ENCODE data around the gene TTC9. TPM values are rescaled to one million over a fixed set of nuclear protein-coding genes. Genes with fewer than 3 reads are reported as not detected.
A peak's percentile ranks its signal among the peaks of the same experiment; 100 is the strongest.

TTC9 gene
- total and polyA plus RNA-seq, 9 of the 15 experiments (the other 6 are each of a cell fraction or from before 2014, with no cell fraction given) = 0.07 TPM; not detected in 8

DNA sequence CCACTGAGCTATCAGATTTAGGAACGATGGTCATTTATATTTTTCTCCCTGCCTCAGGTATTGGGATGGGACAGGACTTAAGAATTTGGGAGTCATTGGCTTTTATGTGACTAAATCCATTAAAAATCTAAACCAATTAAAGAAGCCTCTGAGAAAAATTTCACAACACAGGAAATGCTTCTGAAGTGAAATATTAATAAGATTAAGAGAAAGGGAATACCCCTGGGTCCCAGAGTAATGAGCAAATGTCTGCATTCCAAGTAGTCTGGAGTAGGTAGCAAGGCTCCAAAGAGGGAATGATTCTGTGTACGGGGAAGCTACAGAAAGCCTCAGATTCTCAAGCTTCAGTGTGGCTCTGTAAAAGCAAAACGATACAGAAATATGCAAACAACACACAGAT is 40.6 kb upstream of the TTC9 start:
- no peaks in the 10 kb centered on the region; the same call in 1 of the 2 replicates for H4K20me1 ChIP-seq (replicated peaks; ENCODE audit: control insufficient read depth, insufficient read depth, low read length)
- H3K36me3 ChIP-seq (ENCODE audit: control insufficient read depth, insufficient read depth, low read length) = peaks cover 7% of the 10 kb centered on the region; the same call in 1 of the 3 replicates
- ChIA-PET CTCF (ENCODE audit: low intra/inter-chr PET ratio) (no interaction called here), POLR2A (no interaction called here)
- peak overlapping the region; percentile 29; the same call in 1 of the 2 replicates for H3K4me3 ChIP-seq
- no peaks in the 10 kb centered on the region for H3K4me1 ChIP-seq (replicated peaks in 1 of 2; ENCODE audit: control insufficient read depth in 2 of 2, insufficient read depth in 2 of 2, low read length in 2 of 2)
- peak overlapping the region; percentile 65 for H3K4me2 ChIP-seq (ENCODE audit: insufficient read depth, low read length)
- H3K9ac ChIP-seq (ENCODE audit: insufficient read depth in 1 of 2, low read depth in 2 of 2, low read length in 2 of 2) = no peak overlapping the region; a peak in 1 of 4 replicates
- peaks cover 38% of the 10 kb centered on the region for H3K79me2 ChIP-seq (ENCODE audit: control insufficient read depth, insufficient read depth, low read length)
- H3K27me3 ChIP-seq (ENCODE audit: control insufficient read depth in 2 of 2, insufficient read depth in 2 of 2, low read length in 2 of 2) = no peaks in the 10 kb centered on the region
- ATAC-seq = no peak
- TF ChIP-seq ZBTB17 (CRISPR knock-in tag; IDR thresholded peaks at IDR 0.05) = no peak
- TF ChIP-seq CCAR2 (IDR thresholded peaks at IDR 0.05; ENCODE audit: low read depth, low read length) = no peak
- TF ChIP-seq ZNF57 (CRISPR knock-in tag; IDR thresholded peaks at IDR 0.05) = no peak
- TF ChIP-seq, protein P1, sequence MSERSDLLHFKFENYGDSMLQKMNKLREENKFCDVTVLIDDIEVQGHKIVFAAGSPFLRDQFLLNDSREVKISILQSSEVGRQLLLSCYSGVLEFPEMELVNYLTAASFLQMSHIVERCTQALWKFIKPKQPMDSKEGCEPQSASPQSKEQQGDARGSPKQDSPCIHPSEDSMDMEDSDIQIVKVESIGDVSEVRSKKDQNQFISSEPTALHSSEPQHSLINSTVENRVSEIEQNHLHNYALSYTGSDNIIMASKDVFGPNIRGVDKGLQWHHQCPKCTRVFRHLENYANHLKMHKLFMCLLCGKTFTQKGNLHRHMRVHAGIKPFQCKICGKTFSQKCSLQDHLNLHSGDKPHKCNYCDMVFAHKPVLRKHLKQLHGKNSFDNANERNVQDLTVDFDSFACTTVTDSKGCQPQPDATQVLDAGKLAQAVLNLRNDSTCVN (CRISPR knock-in tag; IDR thresholded peaks at IDR 0.05) = no peak
- TF ChIP-seq, protein P2, sequence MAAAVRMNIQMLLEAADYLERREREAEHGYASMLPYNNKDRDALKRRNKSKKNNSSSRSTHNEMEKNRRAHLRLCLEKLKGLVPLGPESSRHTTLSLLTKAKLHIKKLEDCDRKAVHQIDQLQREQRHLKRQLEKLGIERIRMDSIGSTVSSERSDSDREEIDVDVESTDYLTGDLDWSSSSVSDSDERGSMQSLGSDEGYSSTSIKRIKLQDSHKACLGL (CRISPR knock-in tag; IDR thresholded peaks at IDR 0.05; ENCODE audit: borderline replicate concordance, poor library complexity, severe bottlenecking) = no peak
- no peak for TF ChIP-seq SMAD2 (IDR thresholded peaks at IDR 0.05; ENCODE audit: low read depth, low read length)
- no peak for TF ChIP-seq ZNF311 (CRISPR knock-in tag; IDR thresholded peaks at IDR 0.05)
- TF ChIP-seq, protein P3, sequence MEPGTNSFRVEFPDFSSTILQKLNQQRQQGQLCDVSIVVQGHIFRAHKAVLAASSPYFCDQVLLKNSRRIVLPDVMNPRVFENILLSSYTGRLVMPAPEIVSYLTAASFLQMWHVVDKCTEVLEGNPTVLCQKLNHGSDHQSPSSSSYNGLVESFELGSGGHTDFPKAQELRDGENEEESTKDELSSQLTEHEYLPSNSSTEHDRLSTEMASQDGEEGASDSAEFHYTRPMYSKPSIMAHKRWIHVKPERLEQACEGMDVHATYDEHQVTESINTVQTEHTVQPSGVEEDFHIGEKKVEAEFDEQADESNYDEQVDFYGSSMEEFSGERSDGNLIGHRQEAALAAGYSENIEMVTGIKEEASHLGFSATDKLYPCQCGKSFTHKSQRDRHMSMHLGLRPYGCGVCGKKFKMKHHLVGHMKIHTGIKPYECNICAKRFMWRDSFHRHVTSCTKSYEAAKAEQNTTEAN (CRISPR knock-in tag; IDR thresholded peaks at IDR 0.05) = no peak
- TF ChIP-seq, protein P4, sequence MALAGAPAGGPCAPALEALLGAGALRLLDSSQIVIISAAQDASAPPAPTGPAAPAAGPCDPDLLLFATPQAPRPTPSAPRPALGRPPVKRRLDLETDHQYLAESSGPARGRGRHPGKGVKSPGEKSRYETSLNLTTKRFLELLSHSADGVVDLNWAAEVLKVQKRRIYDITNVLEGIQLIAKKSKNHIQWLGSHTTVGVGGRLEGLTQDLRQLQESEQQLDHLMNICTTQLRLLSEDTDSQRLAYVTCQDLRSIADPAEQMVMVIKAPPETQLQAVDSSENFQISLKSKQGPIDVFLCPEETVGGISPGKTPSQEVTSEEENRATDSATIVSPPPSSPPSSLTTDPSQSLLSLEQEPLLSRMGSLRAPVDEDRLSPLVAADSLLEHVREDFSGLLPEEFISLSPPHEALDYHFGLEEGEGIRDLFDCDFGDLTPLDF (CRISPR knock-in tag; IDR thresholded peaks at IDR 0.05) = no peak
- no peak for TF ChIP-seq CCNT2 (IDR thresholded peaks at IDR 0.05; ENCODE audit: borderline replicate concordance, extremely low read depth, insufficient read length, low read depth, low read length)
- TF ChIP-seq, protein P5, sequence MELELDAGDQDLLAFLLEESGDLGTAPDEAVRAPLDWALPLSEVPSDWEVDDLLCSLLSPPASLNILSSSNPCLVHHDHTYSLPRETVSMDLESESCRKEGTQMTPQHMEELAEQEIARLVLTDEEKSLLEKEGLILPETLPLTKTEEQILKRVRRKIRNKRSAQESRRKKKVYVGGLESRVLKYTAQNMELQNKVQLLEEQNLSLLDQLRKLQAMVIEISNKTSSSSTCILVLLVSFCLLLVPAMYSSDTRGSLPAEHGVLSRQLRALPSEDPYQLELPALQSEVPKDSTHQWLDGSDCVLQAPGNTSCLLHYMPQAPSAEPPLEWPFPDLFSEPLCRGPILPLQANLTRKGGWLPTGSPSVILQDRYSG (tag; conservative IDR thresholded peaks at IDR 0.05; ENCODE audit: low read depth) = no peak
- TF ChIP-seq MIER1 (IDR thresholded peaks at IDR 0.05; ENCODE audit: low read depth) = no peak
- TF ChIP-seq ZNF408 (CRISPR knock-in tag; IDR thresholded peaks at IDR 0.05; ENCODE audit: low read depth) = no peak
- TF ChIP-seq SRF (CRISPR knock-in tag; IDR thresholded peaks at IDR 0.05) = no peak
- no peaks in the 10 kb centered on the region for H3K9me1 ChIP-seq (ENCODE audit: control insufficient read depth, insufficient read depth, low read length)
- intact Hi-C loops (cut with micrococcal nuclease) = no loop called here
- 0 out of 3 replicates have a peak overlapping the region, but pooled peaks have one; percentile 47 for H3K27ac ChIP-seq (ENCODE audit: extremely low read depth, low read depth, low read length)
- no peak for FAIRE-seq
- WGBS (ENCODE audit: insufficient coverage, low coverage, missing lambda C conversion rate) = 47% methylated on average over 3 of the region's 3 CpGs
- DNase-seq (ENCODE audit: extremely low read depth in 1 of 4, low spot score in 3 of 4) = no peak
- BruUV-seq (replicated peaks) = TSS peak; percentile 67
- H2AFZ ChIP-seq (ENCODE audit: low read depth, low read length) = peak overlapping the region; percentile 79
- in situ Hi-C loops (cut with MboI) = no loop called here
- no peaks in the 10 kb centered on the region for H3K9me3 ChIP-seq (replicated peaks; ENCODE audit: control insufficient read depth, insufficient read depth, low read depth, low read length)
